Measurements from ENCODE around the gene XRN2. TPM values are rescaled to one million over a fixed set of nuclear protein-coding genes. Genes with fewer than 3 reads are reported as not detected.
"Not testable (repeated sequence)": the region's sequence is repeated elsewhere in the genome, so short reads cannot be mapped to it uniquely, and the experiment has no call there.

The XRN2 gene
- total RNA-seq, 2 experiments from 2014 or later: 71.3 to 72.6 TPM

GRCh38 chr20:21399005-21399475 is 95.9 kb downstream of the XRN2 start:
- H3K27me3 Mint-ChIP-seq: peaks cover 65% of the 10 kb centered on the region
- no peak for DNase-seq
- peaks cover 7% of the 10 kb centered on the region for H3K36me3 Mint-ChIP-seq (ENCODE audit: low read depth)
- ChIA-PET CTCF (no interaction called here), POLR2A (no interaction called here)
- H3K9me3 Mint-ChIP-seq: peaks cover 6% of the 10 kb centered on the region
- peaks cover 8% of the 10 kb centered on the region for H3K4me1 Mint-ChIP-seq (ENCODE audit: low read depth)
- no peak for TF ChIP-seq CTCF (IDR thresholded peaks at IDR 0.05)
- no peak overlapping the region for H3K27ac Mint-ChIP-seq
- ATAC-seq: no peak
- H3K4me3 Mint-ChIP-seq: no peak overlapping the region
- intact Hi-C loops (cut with micrococcal nuclease): loop anchor here (5.0 kb wide), 1 partner anchor 108 kb away; no protein-coding TSS in a partner anchor

- peaks cover 24% of the 10 kb centered on the region for H3K27me3 Mint-ChIP-seq
- H3K36me3 Mint-ChIP-seq (ENCODE audit: low read depth): peaks cover 5% of the 10 kb centered on the region
- ATAC-seq (no peak), DNase-seq (no peak)
- ChIA-PET CTCF (no interaction called here), POLR2A (no interaction called here)
- H3K27ac Mint-ChIP-seq: no peak overlapping the region
- no peak for TF ChIP-seq CTCF (IDR thresholded peaks at IDR 0.05)
- peaks cover 12% of the 10 kb centered on the region for H3K9me3 Mint-ChIP-seq
- intact Hi-C loops (cut with micrococcal nuclease): no loop called here
- peaks cover 2% of the 10 kb centered on the region for H3K4me1 Mint-ChIP-seq (ENCODE audit: low read depth)
- no peak overlapping the region for H3K4me3 Mint-ChIP-seq
Observed at GRCh38 chr20:21411725-21412124, 108.6 kb downstream of the XRN2 start.

GRCh38 chr20:21413996-21414395 is 110.9 kb downstream of the XRN2 start:
- ATAC-seq; H3K4me3 Mint-ChIP-seq; H3K27ac Mint-ChIP-seq; DNase-seq; H3K36me3 Mint-ChIP-seq (ENCODE audit: low read depth); intact Hi-C loops (cut with micrococcal nuclease); CTCF ChIA-PET; POLR2A ChIA-PET; H3K4me1 Mint-ChIP-seq (ENCODE audit: low read depth): not testable (repeated sequence)
- Mint-ChIP-seq H3K9me3 (peaks cover 15% of the 10 kb centered on the region), H3K27me3 (peaks cover 22% of the 10 kb centered on the region)

- H3K4me3 Mint-ChIP-seq; DNase-seq; H3K36me3 Mint-ChIP-seq (ENCODE audit: low read depth); H3K27me3 Mint-ChIP-seq; POLR2A ChIA-PET; intact Hi-C loops (cut with micrococcal nuclease); ATAC-seq; H3K27ac Mint-ChIP-seq; H3K4me1 Mint-ChIP-seq (ENCODE audit: low read depth): not testable (repeated sequence)
- CTCF ChIA-PET: interaction anchor here (0.9 kb wide), 1 partner anchor 184 kb away, joined by 4 read pairs; no protein-coding TSS in a partner anchor
- H3K9me3 Mint-ChIP-seq: peaks cover 22% of the 10 kb centered on the region
Observed at GRCh38 chr20:21419147-21419546, 116.0 kb downstream of the XRN2 start.

- DNase-seq: no peak
- intact Hi-C loops (cut with micrococcal nuclease): no loop called here
- no peaks in the 10 kb centered on the region for H3K27me3 Mint-ChIP-seq
- POLR2A ChIA-PET: no interaction called here
- no peaks in the 10 kb centered on the region for H3K4me1 Mint-ChIP-seq (ENCODE audit: low read depth)
- ATAC-seq: no peak
- no peak for TF ChIP-seq CTCF (IDR thresholded peaks at IDR 0.05)
- no peak overlapping the region for H3K27ac Mint-ChIP-seq
- peaks cover 3% of the 10 kb centered on the region for H3K36me3 Mint-ChIP-seq (ENCODE audit: low read depth)
- H3K4me3 Mint-ChIP-seq: no peak overlapping the region
- CTCF ChIA-PET: no interaction called here
- peaks cover 32% of the 10 kb centered on the region for H3K9me3 Mint-ChIP-seq
Observed at GRCh38 chr20:21421601-21422236, 118.6 kb downstream of the XRN2 start.

- POLR2A ChIA-PET; H3K27ac Mint-ChIP-seq; H3K36me3 Mint-ChIP-seq (ENCODE audit: low read depth); H3K4me3 Mint-ChIP-seq; ATAC-seq; intact Hi-C loops (cut with micrococcal nuclease); DNase-seq; H3K4me1 Mint-ChIP-seq (ENCODE audit: low read depth); CTCF ChIA-PET; H3K27me3 Mint-ChIP-seq: not testable (repeated sequence)
- H3K9me3 Mint-ChIP-seq: peaks cover 29% of the 10 kb centered on the region
Observed at GRCh38 chr20:21423712-21424111, 120.6 kb downstream of the XRN2 start.
